Esophagus squamous epithelium (tissue), 5 donors: ENCODE measurements around the gene ZNF43. TPM values are rescaled to one million over a fixed set of nuclear protein-coding genes. Genes with fewer than 3 reads are reported as not detected.
"Not testable (repeated sequence)": the region's sequence is repeated elsewhere in the genome, so short reads cannot be mapped to it uniquely, and the experiment has no call there.

Source experiments
- DNase-seq: peaks from one replicate; lab custom pipeline; 2025; lab: John Stamatoyannopoulos, UW
- H3K27ac ChIP-seq, 4 donors: fragments of 200-600 bp; sonication (generic); one replicate each; pipeline ENCODE4 v1.5.1; 2016 to 2019; ENCODE audit warnings: mild to moderate bottlenecking in 1 of 4
- H3K27me3 ChIP-seq, 4 donors: fragments of 200-600 bp; sonication (generic); 1 replicate in 3 of 4; 2 replicates in 1 of 4; pipeline versions ENCODE4 v1.5.1 to v1.6.0; 2017 to 2021; ENCODE audit warnings: antibody characterized with exemption in 1 of 4
- H3K36me3 ChIP-seq, 3 donors: fragments of 200-600 bp; sonication (generic); one replicate each; pipeline ENCODE4 v1.5.1; 2016 to 2019
- H3K4me1 ChIP-seq, 3 donors: fragments of 200-600 bp; sonication (generic); one replicate each; pipeline ENCODE4 v1.5.1; 2017 to 2019
- H3K4me3 ChIP-seq, 4 donors: fragments of 200-600 bp; sonication (generic); 1 replicate in 3 of 4; 2 replicates in 1 of 4; pipeline ENCODE4 v1.5.1; 2016 to 2019; ENCODE audit warnings: mild to moderate bottlenecking in 2 of 4, moderate library complexity in 1 of 4
- H3K9me3 ChIP-seq, 3 donors: fragments of 200-600 bp; sonication (generic); one replicate each; pipeline ENCODE4 v1.5.1; 2016 to 2019
- CTCF ChIP-seq, 6 experiments: fragments of 450-650 bp in 4 of 6; fragments of 200-600 bp in 2 of 6; sonication (generic) in 2 of 6; IDR thresholded peaks; one replicate each; pipeline ENCODE4 v1.5.1; 2016 to 2019; ENCODE audit warnings: antibody characterized with exemption in 6 of 6, mild to moderate bottlenecking in 4 of 6, moderate library complexity in 4 of 6
- POLR2A ChIP-seq, 4 donors: fragments of 450-650 bp; IDR thresholded peaks; one replicate each; pipeline ENCODE4 v1.6.1; 2017; ENCODE audit warnings: antibody characterized with exemption in 4 of 4, mild to moderate bottlenecking in 4 of 4, moderate library complexity in 3 of 4
- WGBS, 2 donors: methylation state at CpG; one replicate each; pipeline ENCODE4 v1.1.5; 2018; 5-methylcytosine and 5-hydroxymethylcytosine counted together
- intact Hi-C: fragments of 100-400 bp; cut with DNase I; formaldehyde crosslinking; loops from one replicate; pipeline ENCODE4 v1.15.0; 2022
- total RNA-seq, 4 donors: library from RNA; depleted of rRNA; stranded (reverse); fragments of >200 nt; gene quantifications; one replicate each; pipeline ENCODE4 v1.1.0, GENCODE V29; 2016
- donor health status: DM: yes; HTN: yes; CAD: no.

ZNF43 gene
- total RNA-seq, 4 donors from 2014 or later: 2.7 to 9.9 (median 4.0) TPM

- Histone ChIP-seq H3K4me1 (no peaks in the 10 kb centered on the region), H3K36me3 (no peaks in the 10 kb centered on the region), H3K27me3 (no peaks in the 10 kb centered on the region), H3K4me3 (no peak overlapping the region), H3K9me3 (peaks cover 0 to 22% (median 3%) of the 10 kb centered on the region in 3 donors), H3K27ac (no peak overlapping the region)
- TF ChIP-seq POLR2A (IDR thresholded peaks at IDR 0.05): no peak
- no peak for TF ChIP-seq CTCF (IDR thresholded peaks at IDR 0.05)
- DNase-seq: no peak
- intact Hi-C loops: no loop called here
- 68 to 76% methylated on average over 5 of the region's 5 CpGs for WGBS, 2 donors
These were observed 46.4 kb downstream of the ZNF43 start for GRCh38 chr19:21789466-21790085.

- no peak for DNase-seq
- Histone ChIP-seq H3K27ac (no peak overlapping the region), H3K4me3 (no peak overlapping the region), H3K4me1 (no peaks in the 10 kb centered on the region), H3K27me3 (no peaks in the 10 kb centered on the region), H3K9me3 (peaks cover 0 to 12% (median 3%) of the 10 kb centered on the region in 3 donors), H3K36me3 (no peaks in the 10 kb centered on the region)
- no peak for TF ChIP-seq POLR2A (IDR thresholded peaks at IDR 0.05)
- 91 to 96% methylated on average over 3 of the region's 3 CpGs for WGBS, 2 donors
- intact Hi-C loops: no loop called here
These were observed 49.0 kb downstream of the ZNF43 start for GRCh38 chr19:21786936-21787335.

GRCh38 chr19:21775792-21776191 lies 60.2 kb downstream of the ZNF43 start:
- H3K36me3 ChIP-seq, H3K27ac ChIP-seq, H3K27me3 ChIP-seq, intact Hi-C loops, DNase-seq, H3K4me3 ChIP-seq, H3K9me3 ChIP-seq, H3K4me1 ChIP-seq: not testable (repeated sequence)
- WGBS, 2 donors: no CpG with 5 or more reads among the region's 30 CpGs

DNA sequence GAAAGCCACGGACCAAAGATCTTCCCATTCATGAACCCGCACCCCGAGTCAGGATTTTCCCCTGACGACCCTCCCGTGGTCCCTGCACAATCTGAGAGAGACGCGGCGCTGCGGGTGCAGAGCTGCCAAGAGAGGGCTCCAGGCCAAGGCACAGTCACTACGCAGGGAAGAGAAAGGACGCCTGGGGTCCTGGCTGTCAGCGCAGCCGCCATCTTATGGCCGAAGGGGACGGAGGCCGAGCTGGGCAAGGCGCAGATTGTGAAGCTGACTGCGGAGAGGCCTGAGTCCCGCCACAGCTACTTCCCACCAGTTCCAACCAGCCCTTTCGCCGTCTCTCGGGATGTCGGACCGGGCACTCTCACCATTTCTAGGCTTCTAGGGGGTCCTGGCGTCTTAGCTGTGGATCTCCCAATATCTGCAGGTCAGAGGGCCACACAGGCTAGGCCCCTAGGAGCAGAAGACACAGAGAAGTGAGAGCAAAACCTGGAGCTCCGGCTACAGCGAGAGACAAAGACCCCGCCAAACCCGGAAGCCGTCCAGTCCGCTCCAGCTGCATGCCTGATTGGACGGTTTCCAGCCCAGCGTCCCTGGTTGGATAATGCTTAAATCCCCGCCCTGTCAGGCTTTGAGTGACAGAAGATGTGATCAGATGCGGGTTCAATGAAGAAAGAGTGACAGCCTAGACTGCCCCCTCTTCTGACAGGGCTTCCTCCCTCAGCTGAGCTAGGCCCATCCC lies 68.7 kb downstream of the ZNF43 start, which contains the start of gene ZNF100:
TSS of gene ZNF100 (minus strand) at position 515 of the 736 bp plus-strand sequence. CDS start at position 365, 150 bp downstream.
- intact Hi-C loops: no loop called here
- Histone ChIP-seq H3K9me3 (no peaks in the 10 kb centered on the region), H3K36me3 (peaks cover 0 to 25% (median 3%) of the 10 kb centered on the region in 3 donors), H3K4me1 (peaks cover 0 to 18% (median 0%) of the 10 kb centered on the region in 3 donors), H3K4me3 (peak within 1 kb of the TSS; percentile 56 to 84 (median 80)), H3K27me3 (no peaks in the 10 kb centered on the region), H3K27ac (peak within 1 kb of the TSS; percentile 81 to 90 (median 89))
- peak; percentile 62 for DNase-seq
- 0% methylated on average over 13 to 18 of the region's 35 CpGs for WGBS, 2 donors
- no peak for TF ChIP-seq CTCF (IDR thresholded peaks at IDR 0.05)
- TF ChIP-seq POLR2A (IDR thresholded peaks at IDR 0.05): peak in 2 of 4 donors; percentile 35 to 59

DNA sequence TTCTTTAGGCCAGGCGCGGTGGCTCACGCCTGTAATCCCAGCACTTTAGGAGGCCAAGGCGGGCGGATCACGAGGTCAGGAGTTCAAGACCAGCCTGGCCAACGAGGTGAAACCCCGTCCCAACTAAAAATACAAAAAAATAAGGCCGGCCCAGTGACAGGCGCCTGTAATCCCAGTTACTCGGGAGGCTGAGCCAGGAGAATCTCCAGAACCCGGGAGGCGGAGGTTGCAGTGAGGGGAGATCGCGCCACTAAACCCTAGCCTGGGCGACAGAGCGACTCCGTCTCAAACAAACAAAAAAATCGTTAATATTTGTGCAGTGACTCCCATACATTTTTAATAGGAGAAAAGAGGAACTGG lies 69.3 kb downstream of the ZNF43 start:
- DNase-seq, intact Hi-C loops, H3K9me3 ChIP-seq, H3K27me3 ChIP-seq: not testable (repeated sequence)
- WGBS, 2 donors: 1% methylated on average over 14 to 18 of the region's 19 CpGs
- peaks cover 0 to 18% (median 0%) of the 10 kb centered on the region in 3 donors for H3K4me1 ChIP-seq
- peak overlapping the region; percentile 56 to 84 (median 80) for H3K4me3 ChIP-seq
- peak overlapping the region; percentile 81 to 90 (median 89) for H3K27ac ChIP-seq
- H3K36me3 ChIP-seq: peaks cover 0 to 30% (median 3%) of the 10 kb centered on the region in 3 donors

- H3K9me3 ChIP-seq: no peaks in the 10 kb centered on the region
- H3K27me3 ChIP-seq: no peaks in the 10 kb centered on the region
- peaks cover 0 to 44% (median 3%) of the 10 kb centered on the region in 3 donors for H3K36me3 ChIP-seq
- no peak for DNase-seq
- TF ChIP-seq POLR2A (IDR thresholded peaks at IDR 0.05) (no peak), CTCF (IDR thresholded peaks at IDR 0.05) (no peak)
- H3K4me1 ChIP-seq: peaks cover 0 to 18% (median 0%) of the 10 kb centered on the region in 3 donors
- no peak overlapping the region for H3K4me3 ChIP-seq
- intact Hi-C loops: no loop called here
- H3K27ac ChIP-seq: no peak overlapping the region
These were observed 70.8 kb downstream of the ZNF43 start for GRCh38 chr19:21765151-21765550.

DNA sequence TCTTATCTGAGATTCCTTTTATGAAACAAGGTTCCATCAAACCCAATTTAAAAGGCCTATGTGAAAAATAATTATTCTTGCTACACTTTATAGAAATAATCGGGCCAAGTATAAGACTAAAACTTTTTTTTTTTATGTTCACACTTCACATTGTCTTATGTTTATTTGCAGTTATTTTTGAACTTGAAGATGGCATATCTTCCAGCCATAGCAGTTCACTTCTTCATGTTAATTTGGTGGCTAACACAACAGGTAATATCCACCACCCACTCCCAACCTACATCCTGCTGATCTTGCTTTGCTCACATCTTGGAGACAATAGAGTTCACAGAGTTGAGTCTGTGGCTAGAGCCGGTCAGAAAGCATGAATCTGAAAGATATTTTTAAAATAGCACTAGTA lies 74.4 kb downstream of the ZNF43 start:
- WGBS, 2 donors: 42 to 50% methylated on average over 2 of the region's 2 CpGs
- intact Hi-C loops, H3K4me1 ChIP-seq, H3K27ac ChIP-seq, DNase-seq, H3K9me3 ChIP-seq, H3K4me3 ChIP-seq, H3K27me3 ChIP-seq: not testable (repeated sequence)
- H3K36me3 ChIP-seq: peaks cover 3 to 78% (median 8%) of the 10 kb centered on the region in 3 donors
